GM12878 (cell line): ENCODE measurements around the gene ALDH3A2. TPM values are rescaled to one million over a fixed set of nuclear protein-coding genes. Genes with fewer than 3 reads are reported as not detected.
A peak's percentile ranks its signal among the peaks of the same experiment; 100 is the strongest.

Experiments
- ATAC-seq: fragments of 200-7000 bp; cut with Tn5 transposase; 3 replicates; pipeline ENCODE4 v1.9.1; 2020; ENCODE audit warnings: mild to moderate bottlenecking, moderate library complexity
- BruUV-seq: library from RNA; stranded (reverse); fragments of 400-500 nt; replicated peaks from 2 replicates; lab custom pipeline; 2021; lab: Mats Ljungman, UMichigan
- CTCF ChIA-PET: fragments of 300-600 bp; sonication (Branson Sonifier 250); formaldehyde crosslinking; extraction: SDS; loops from one replicate; lab custom pipeline; 2021; ENCODE audit warnings: inconsistent platforms; lab: Yijun Ruan, JAX
- POLR2A ChIA-PET: fragments of 350-600 bp; formaldehyde crosslinking; extraction: SDS; loops from one replicate; lab custom pipeline; 2021; ENCODE audit warnings: inconsistent platforms; lab: Charles Lee
- RAD21 ChIA-PET: fragments of 300-600 bp; sonication (Branson Sonifier 250); formaldehyde crosslinking; loops from one replicate; lab custom pipeline; 2023; ENCODE audit warnings: antibody characterized with exemption; ENCODE audit not compliant: unreplicated experiment; lab: Charles Lee
- SMC1A ChIA-PET: fragments of 300-600 bp; sonication (Branson Sonifier 250); formaldehyde crosslinking; loops from one replicate; lab custom pipeline; 2023; ENCODE audit not compliant: unreplicated experiment, uncharacterized antibody; lab: Charles Lee
- DNase-seq: peaks from one replicate; pipeline ENCODE4 v3.0.0-alpha.2; 2011; ENCODE audit warnings: low read depth, low spot score
- FAIRE-seq: peaks from 3 replicates; lab custom pipeline; 2011; peaks lifted over from hg19 to GRCh38; lab: Jason Lieb, UNC
- H2AFZ ChIP-seq: 2 replicates; pipeline ENCODE4 v1.6.0; 2011; ENCODE audit warnings: low read depth, low read length, control low read depth; ENCODE audit not compliant: control insufficient read depth
- H3K27ac ChIP-seq: 2 replicates; pipeline ENCODE4 v1.5.1; 2011; ENCODE audit warnings: control low read depth; ENCODE audit not compliant: control insufficient read depth, insufficient read depth
- H3K27me3 ChIP-seq, 2 experiments: replicated peaks in 1 of 2; 2 replicates each; pipeline versions ENCODE4 v1.6.0 to v1.6.1; 2011; ENCODE audit warnings: low read length in 1 of 2; ENCODE audit not compliant: control insufficient read depth in 2 of 2, insufficient read depth in 2 of 2
- H3K36me3 ChIP-seq, 2 experiments: 2 replicates each; pipeline ENCODE4 v1.5.1; 2011; ENCODE audit warnings: low read length in 1 of 2; ENCODE audit not compliant: control insufficient read depth in 2 of 2, insufficient read depth in 2 of 2
- H3K4me1 ChIP-seq: 2 replicates; pipeline ENCODE4 v1.6.1; 2011; ENCODE audit warnings: mild to moderate bottlenecking, low read length, moderate library complexity, mixed read lengths; ENCODE audit not compliant: control insufficient read depth, insufficient read depth
- H3K4me2 ChIP-seq: 2 replicates; pipeline ENCODE4 v1.6.0; 2011; ENCODE audit warnings: control low read depth; ENCODE audit not compliant: control insufficient read depth, insufficient read depth
- H3K4me3 ChIP-seq: fragments of 200-600 bp; sonication (generic); 2 replicates; pipeline ENCODE4 v1.5.1; 2016
- H3K79me2 ChIP-seq: 2 replicates; pipeline ENCODE4 v1.6.0; 2011; ENCODE audit warnings: low read length; ENCODE audit not compliant: control insufficient read depth, insufficient read depth
- H3K9ac ChIP-seq: 2 replicates; pipeline ENCODE4 v1.8.0; 2011; ENCODE audit warnings: low read length, control low read depth, mixed read lengths; ENCODE audit not compliant: control insufficient read depth, insufficient read depth
- H3K9me3 ChIP-seq: replicated peaks from 3 replicates; pipeline ENCODE4 v1.5.1; 2011; ENCODE audit warnings: mild to moderate bottlenecking, low read length; ENCODE audit not compliant: control insufficient read depth, insufficient read depth
- H4K20me1 ChIP-seq: 2 replicates; pipeline ENCODE4 v1.6.0; 2011; ENCODE audit not compliant: control insufficient read depth, insufficient read depth
- ATF7 ChIP-seq: fragments of 450-650 bp; IDR thresholded peaks from 2 replicates; pipeline ENCODE4 v1.6.1; 2016; ENCODE audit warnings: low read depth, mild to moderate bottlenecking
- BHLHE40 ChIP-seq, 2 experiments: fragments of 450-650 bp in 1 of 2; IDR thresholded peaks; 2 replicates each; pipeline ENCODE4 v1.6.1; 2011 to 2017; ENCODE audit warnings: low read depth in 2 of 2, borderline replicate concordance in 1 of 2, improper control_type of control experiment in 1 of 2, low read length in 1 of 2, mild to moderate bottlenecking in 1 of 2
- DPF2 ChIP-seq: fragments of 450-650 bp; IDR thresholded peaks from 2 replicates; pipeline ENCODE4 v1.6.1; 2017; ENCODE audit warnings: mild to moderate bottlenecking
- E2F8 ChIP-seq: fragments of 450-650 bp; IDR thresholded peaks from 2 replicates; pipeline ENCODE4 v1.6.1; 2018; ENCODE audit warnings: mild to moderate bottlenecking, low read depth, moderate library complexity; ENCODE audit not compliant: partially characterized antibody
- EGR1 ChIP-seq, 2 experiments: IDR thresholded peaks; 1 replicate in 1 of 2; 2 replicates in 1 of 2; pipeline ENCODE4 v1.6.1; 2011 to 2012; ENCODE audit warnings: low read depth in 2 of 2, low read length in 2 of 2, borderline replicate concordance in 1 of 2, mild to moderate bottlenecking in 1 of 2, moderate library complexity in 1 of 2
- IRF5 ChIP-seq: fragments of 450-650 bp; IDR thresholded peaks from 2 replicates; pipeline ENCODE4 v1.6.1; 2017; ENCODE audit warnings: borderline replicate concordance
- MXI1 ChIP-seq: fragments of 150-350 bp; IDR thresholded peaks from 2 replicates; pipeline ENCODE4 v1.6.1; 2011; ENCODE audit warnings: low read depth, mild to moderate bottlenecking, inconsistent platforms, low read length, improper control_type of control experiment
- MYC ChIP-seq: IDR thresholded peaks from 2 replicates; pipeline ENCODE4 v1.6.1; 2011; ENCODE audit warnings: mild to moderate bottlenecking, low read length, moderate library complexity, inconsistent platforms; ENCODE audit not compliant: insufficient read depth, insufficient replicate concordance, insufficient read length, severe bottlenecking
- NBN ChIP-seq: fragments of 450-650 bp; IDR thresholded peaks from 2 replicates; pipeline ENCODE4 v1.6.1; 2016
- NR2C2 ChIP-seq: IDR thresholded peaks from 2 replicates; pipeline ENCODE4 v1.6.1; 2011; ENCODE audit warnings: borderline replicate concordance, low read depth; ENCODE audit not compliant: control insufficient read depth, insufficient read length
- PAX8 ChIP-seq: fragments of 450-650 bp; IDR thresholded peaks from 2 replicates; pipeline ENCODE4 v1.6.1; 2017; ENCODE audit warnings: mild to moderate bottlenecking, moderate library complexity
- PML ChIP-seq: IDR thresholded peaks from 2 replicates; pipeline ENCODE4 v1.6.1; 2012; ENCODE audit warnings: low read length, inconsistent platforms
- RAD21 ChIP-seq: IDR thresholded peaks from 2 replicates; pipeline ENCODE4 v1.6.1; 2011; ENCODE audit warnings: mild to moderate bottlenecking, low read depth, low read length, moderate library complexity; ENCODE audit not compliant: insufficient read depth
- RB1 ChIP-seq: fragments of 450-650 bp; formaldehyde crosslinking; IDR thresholded peaks from 2 replicates; pipeline ENCODE4 v1.6.1; 2017; ENCODE audit warnings: mild to moderate bottlenecking, borderline replicate concordance
- RUNX3 ChIP-seq: IDR thresholded peaks from 2 replicates; pipeline ENCODE4 v1.6.1; 2012; ENCODE audit warnings: low read length, inconsistent platforms
- SREBF1 ChIP-seq: IDR thresholded peaks from 2 replicates; pipeline ENCODE4 v1.6.1; 2012; ENCODE audit warnings: mild to moderate bottlenecking, low read length
- TCF12 ChIP-seq: IDR thresholded peaks from 2 replicates; pipeline ENCODE4 v1.6.1; 2011; ENCODE audit warnings: low read depth, mild to moderate bottlenecking, low read length
- ZNF384 ChIP-seq: IDR thresholded peaks from 2 replicates; pipeline ENCODE4 v1.6.1; 2012; ENCODE audit warnings: low read depth, mild to moderate bottlenecking, low read length, improper control_type of control experiment, borderline replicate concordance
- WGBS: methylation state at CpG from one replicate; pipeline ENCODE4 v1.1.6; 2016; ENCODE audit warnings: low lambda C conversion rate; ENCODE audit not compliant: insufficient replicate concordance, insufficient coverage; ENCODE audit errors: missing lambda C conversion rate; 5-methylcytosine and 5-hydroxymethylcytosine counted together
- in situ Hi-C: fragments of 300-500 bp; cut with MboI; formaldehyde crosslinking; loops from 9 replicates; pipeline ENCODE4 v1.14.3; 2018; ENCODE audit warnings: mixed read lengths
- intact Hi-C: fragments of 100-400 bp; cut with micrococcal nuclease; formaldehyde crosslinking; loops from one replicate; pipeline ENCODE4 v1.14.2; 2022; ENCODE audit not compliant: unreplicated experiment
- polyA plus RNA-seq, 11 experiments: library from polyadenylated mRNA; depleted of rRNA in 4 of 11; unstranded in 6 of 11; stranded (reverse) in 5 of 11; fragments of >200 nt; fragmentation: Nextera tagmentation in 4 of 11; fragmentation: Illumina TruSeq in 1 of 11; extraction: Ambion mirVana in 4 of 11; extraction: Trizol in 1 of 11; gene quantifications; 1 replicate in 1 of 11; 2 replicates in 10 of 11; pipeline versions ENCODE4 v1.2.1 to v1.2.3, GENCODE V29; 2011 to 2016; ENCODE audit warnings: inconsistent platforms in 2 of 11, missing spikeins in 2 of 11, low read depth in 1 of 11
- total RNA-seq, 4 experiments: library from RNA; depleted of rRNA in 3 of 4; stranded (reverse); fragments of >200 nt in 3 of 4; fragmentation: Illumina TruSeq in 1 of 4; extraction: Trizol in 1 of 4; gene quantifications; 2 replicates each; pipeline versions ENCODE4 v1.2.1 to v1.2.3, GENCODE V29; 2013 to 2021
- TF ChIP-seq, protein P1 (sequence below): IDR thresholded peaks from 2 replicates; pipeline ENCODE4 v1.6.1; 2012; ENCODE audit warnings: low read depth, low read length, improper control_type of control experiment

ALDH3A2 gene
- total and polyA plus RNA-seq, 10 of the 15 experiments (the other 5 are each of a cell fraction or from before 2014, with no cell fraction given) = 5.0 to 37.0 (median 26.1) TPM

DNA sequence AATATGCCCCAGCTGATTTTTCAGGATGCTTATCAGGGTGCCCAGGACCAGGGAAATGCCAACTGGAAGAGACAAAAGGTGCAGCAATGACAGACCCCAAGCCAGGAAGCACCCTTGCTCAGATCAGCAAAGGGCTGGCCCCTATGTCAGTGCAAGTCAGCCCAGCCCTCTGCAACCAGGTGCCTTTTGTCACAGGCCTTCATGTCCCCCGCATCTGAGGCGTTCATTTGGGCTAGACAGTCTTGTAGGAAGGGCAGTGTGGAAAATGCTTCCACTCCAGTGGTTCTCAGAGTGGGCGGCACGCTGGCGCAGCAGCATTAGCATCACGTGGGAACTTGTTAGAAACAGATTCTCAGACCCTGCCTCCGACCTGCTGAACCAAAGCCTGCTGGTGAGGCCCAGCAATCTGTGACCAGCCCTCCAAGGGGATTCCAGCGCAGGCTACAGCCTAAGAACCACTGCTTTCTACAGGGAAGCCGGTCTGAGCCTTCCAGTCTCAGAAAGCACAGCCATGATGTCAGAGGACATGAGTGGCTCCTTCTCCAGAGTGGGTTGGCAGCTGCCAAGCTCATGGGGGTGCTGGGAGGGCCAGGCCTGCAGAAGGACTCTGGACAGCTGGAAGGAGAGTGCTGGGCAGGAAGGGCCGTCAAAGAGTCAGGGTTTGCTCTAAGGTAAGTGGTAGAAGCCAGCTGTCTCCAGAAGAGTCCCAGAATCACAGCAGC, 54.7 kb downstream of the ALDH3A2 start:
- CTCF ChIA-PET = interaction anchor here (1.4 kb wide), 1 partner anchor 248 kb away, joined by 3 read pairs; no protein-coding TSS in a partner anchor
- intact Hi-C loops = no loop called here
- Histone ChIP-seq H3K79me2 (no peaks in the 10 kb centered on the region), H2AFZ (no peak overlapping the region), H3K27ac (no peak overlapping the region)
- no peak for DNase-seq
- TF ChIP-seq SREBF1 (no peak), E2F8 (no peak), TCF12 (no peak), PML (no peak), MXI1 (no peak), RUNX3 (no peak), RAD21 (no peak), PAX8 (no peak), EGR1 (IDR thresholded peaks at IDR 0.05; ENCODE audit: borderline replicate concordance in 1 of 2, low read depth in 2 of 2, low read length in 2 of 2) (no peak), BHLHE40 (IDR thresholded peaks at IDR 0.05; ENCODE audit: borderline replicate concordance in 1 of 2, low read depth in 2 of 2, low read length in 1 of 2) (no peak), MYC (no peak), ATF7 (no peak), ZNF384 (no peak), NBN (no peak), IRF5 (no peak), DPF2 (no peak), NR2C2 (no peak), RB1 (no peak)
- TF ChIP-seq, protein P1, sequence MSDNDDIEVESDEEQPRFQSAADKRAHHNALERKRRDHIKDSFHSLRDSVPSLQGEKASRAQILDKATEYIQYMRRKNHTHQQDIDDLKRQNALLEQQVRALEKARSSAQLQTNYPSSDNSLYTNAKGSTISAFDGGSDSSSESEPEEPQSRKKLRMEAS = no peak
- TF ChIP-seq, all 136 proteins: peak for 0
- SMC1A ChIA-PET = no interaction called here
- Histone ChIP-seq H3K4me2 (no peak overlapping the region), H3K9ac (no peak overlapping the region), H3K36me3 (no peaks in the 10 kb centered on the region), H3K9me3 (no peaks in the 10 kb centered on the region), H4K20me1 (no peaks in the 10 kb centered on the region), H3K27me3 (no peaks in the 10 kb centered on the region), H3K4me1 (no peaks in the 10 kb centered on the region), H3K4me3 (no peak overlapping the region)
- no TSS peak for BruUV-seq
- ATAC-seq = peak; percentile 20; the same call in 1 of the 3 replicates
- no peak for FAIRE-seq
- in situ Hi-C loops = no loop called here
- POLR2A ChIA-PET = no interaction called here
- WGBS = 39% methylated on average over 10 of the region's 10 CpGs
- RAD21 ChIA-PET = no interaction called here
